MM.1S (cell line): Measurements from ENCODE around the gene SLC9A3.

Experiments used
- EZH2 ChIP-seq: fragments of 300-600 bp; sonication (generic); optimal IDR thresholded peaks from 2 replicates; pipeline ENCODE3; 2017; ENCODE audit warnings: low read depth, mild to moderate bottlenecking, antibody characterized with exemption, low read length, mixed read lengths
- EZH2phosphoT487 ChIP-seq: fragments of 300-600 bp; sonication (generic); IDR thresholded peaks from 2 replicates; pipeline ENCODE4 v1.6.1; 2018; ENCODE audit warnings: antibody characterized with exemption, low read length
- TF ChIP-seq, protein P1 (sequence below): fragments of 300-600 bp; sonication (generic); IDR thresholded peaks from 2 replicates; pipeline ENCODE4 v1.5.1; 2016; ENCODE audit warnings: antibody characterized with exemption, low read length, mixed read lengths

DNA sequence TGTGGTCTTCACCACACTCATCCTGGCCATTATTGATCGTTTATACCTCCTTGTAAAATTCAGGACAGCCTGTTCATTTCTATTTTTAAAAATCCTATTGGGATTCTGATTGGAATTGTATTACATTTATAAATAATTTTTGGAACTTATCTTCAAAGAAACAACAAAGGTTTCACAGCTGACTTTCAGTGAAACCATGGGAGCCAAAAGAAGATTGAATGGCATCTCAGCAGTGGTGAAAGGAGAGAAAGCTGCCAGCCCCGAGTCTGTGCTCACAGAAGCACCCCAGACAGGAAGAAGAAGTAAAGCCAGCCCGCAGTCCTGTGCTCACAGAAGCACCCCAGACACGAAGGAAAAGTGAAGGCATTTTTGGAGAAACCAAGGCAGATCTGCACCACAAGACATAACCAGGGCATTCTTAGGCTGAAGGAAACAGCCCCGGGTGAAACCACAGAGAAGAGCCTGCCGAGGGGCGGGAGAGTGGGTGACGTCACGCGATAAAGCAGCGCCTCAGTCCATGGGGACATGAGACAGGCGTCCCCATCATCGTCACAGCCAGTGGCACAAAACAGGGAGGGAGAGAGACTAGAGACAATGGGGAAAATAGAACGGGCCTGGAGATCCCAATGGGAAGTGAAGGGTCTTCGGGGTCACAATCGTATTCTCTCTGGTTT lies 42.5 kb upstream of the SLC9A3 start:
- TF ChIP-seq EZH2 (no peak), EZH2phosphoT487 (no peak)
- TF ChIP-seq, protein P1, sequence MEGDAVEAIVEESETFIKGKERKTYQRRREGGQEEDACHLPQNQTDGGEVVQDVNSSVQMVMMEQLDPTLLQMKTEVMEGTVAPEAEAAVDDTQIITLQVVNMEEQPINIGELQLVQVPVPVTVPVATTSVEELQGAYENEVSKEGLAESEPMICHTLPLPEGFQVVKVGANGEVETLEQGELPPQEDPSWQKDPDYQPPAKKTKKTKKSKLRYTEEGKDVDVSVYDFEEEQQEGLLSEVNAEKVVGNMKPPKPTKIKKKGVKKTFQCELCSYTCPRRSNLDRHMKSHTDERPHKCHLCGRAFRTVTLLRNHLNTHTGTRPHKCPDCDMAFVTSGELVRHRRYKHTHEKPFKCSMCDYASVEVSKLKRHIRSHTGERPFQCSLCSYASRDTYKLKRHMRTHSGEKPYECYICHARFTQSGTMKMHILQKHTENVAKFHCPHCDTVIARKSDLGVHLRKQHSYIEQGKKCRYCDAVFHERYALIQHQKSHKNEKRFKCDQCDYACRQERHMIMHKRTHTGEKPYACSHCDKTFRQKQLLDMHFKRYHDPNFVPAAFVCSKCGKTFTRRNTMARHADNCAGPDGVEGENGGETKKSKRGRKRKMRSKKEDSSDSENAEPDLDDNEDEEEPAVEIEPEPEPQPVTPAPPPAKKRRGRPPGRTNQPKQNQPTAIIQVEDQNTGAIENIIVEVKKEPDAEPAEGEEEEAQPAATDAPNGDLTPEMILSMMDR = no peak
